Measurements from ENCODE around the gene TULP1.

The TULP1 gene

DNA sequence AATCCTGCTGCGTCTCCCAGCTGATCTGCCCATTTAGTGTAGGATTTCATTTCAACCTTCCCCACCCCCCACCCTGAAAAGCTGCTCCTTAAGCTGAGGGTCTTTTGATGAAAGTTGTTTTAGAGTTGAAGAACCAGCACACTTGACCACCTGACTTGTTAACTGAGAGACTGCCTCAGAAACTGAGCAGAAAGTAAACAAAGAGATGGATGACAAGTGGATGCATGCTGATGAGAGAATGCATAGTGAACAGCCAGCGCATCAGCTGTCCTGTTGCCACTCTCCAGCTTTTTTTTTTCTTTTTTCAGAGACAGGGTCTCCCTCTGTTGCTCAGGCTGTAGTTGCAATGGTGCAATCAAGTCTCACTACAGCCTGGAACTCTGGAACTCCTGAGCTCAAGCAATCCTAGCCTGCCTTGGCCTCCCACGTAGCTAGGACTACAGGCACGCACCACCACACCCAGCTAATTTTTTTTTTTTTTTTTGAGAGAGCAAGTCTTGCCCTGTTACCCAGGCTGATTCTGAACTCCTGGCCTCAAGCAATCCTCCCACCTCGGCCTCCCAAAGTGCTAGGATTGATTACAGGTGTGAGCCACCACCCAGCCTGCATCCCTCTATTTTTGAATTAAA, 35.0 kb downstream of the TULP1 start:
- Histone ChIP-seq H2AFZ (no peak overlapping the region), H3K27me3 (ENCODE audit: control insufficient read depth, insufficient read depth, low read length) (no peaks in the 10 kb centered on the region), H3K4me3 (ENCODE audit: low read depth, low read length) (no peak overlapping the region), H3K27ac (no peak overlapping the region), H3K4me1 (no peaks in the 10 kb centered on the region), H3K79me2 (no peaks in the 10 kb centered on the region), H3K9ac (no peak overlapping the region), H3K4me2 (ENCODE audit: low read length) (no peak overlapping the region), H3K9me3 (ENCODE audit: control insufficient read depth, low read length) (no peaks in the 10 kb centered on the region), H3K36me3 (ENCODE audit: control insufficient read depth, insufficient read depth, low read length) (no peaks in the 10 kb centered on the region)
- TF ChIP-seq, protein P1, sequence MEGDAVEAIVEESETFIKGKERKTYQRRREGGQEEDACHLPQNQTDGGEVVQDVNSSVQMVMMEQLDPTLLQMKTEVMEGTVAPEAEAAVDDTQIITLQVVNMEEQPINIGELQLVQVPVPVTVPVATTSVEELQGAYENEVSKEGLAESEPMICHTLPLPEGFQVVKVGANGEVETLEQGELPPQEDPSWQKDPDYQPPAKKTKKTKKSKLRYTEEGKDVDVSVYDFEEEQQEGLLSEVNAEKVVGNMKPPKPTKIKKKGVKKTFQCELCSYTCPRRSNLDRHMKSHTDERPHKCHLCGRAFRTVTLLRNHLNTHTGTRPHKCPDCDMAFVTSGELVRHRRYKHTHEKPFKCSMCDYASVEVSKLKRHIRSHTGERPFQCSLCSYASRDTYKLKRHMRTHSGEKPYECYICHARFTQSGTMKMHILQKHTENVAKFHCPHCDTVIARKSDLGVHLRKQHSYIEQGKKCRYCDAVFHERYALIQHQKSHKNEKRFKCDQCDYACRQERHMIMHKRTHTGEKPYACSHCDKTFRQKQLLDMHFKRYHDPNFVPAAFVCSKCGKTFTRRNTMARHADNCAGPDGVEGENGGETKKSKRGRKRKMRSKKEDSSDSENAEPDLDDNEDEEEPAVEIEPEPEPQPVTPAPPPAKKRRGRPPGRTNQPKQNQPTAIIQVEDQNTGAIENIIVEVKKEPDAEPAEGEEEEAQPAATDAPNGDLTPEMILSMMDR (IDR thresholded peaks at IDR 0.05), result no peak

DNA sequence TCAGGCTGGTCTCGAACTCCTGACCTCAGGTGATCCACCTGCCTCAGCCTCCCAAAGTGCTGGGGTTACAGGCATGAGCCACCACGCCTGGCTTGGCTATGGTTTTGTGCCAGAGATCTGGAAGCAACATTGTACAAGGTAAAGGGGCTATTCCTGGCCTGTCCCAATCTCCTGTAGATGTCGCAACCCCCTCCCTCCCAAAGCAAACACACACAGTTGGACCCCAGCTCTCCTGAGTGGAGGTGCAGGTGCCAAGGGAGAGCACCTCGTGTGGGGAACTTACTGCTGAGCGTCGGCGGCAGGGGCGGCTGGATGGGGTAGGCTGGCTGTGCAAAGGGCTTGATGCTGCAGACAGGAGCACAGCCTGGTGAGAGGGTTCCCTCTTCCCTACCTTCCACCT, 35.7 kb downstream of the TULP1 start:
- H3K27me3 ChIP-seq (ENCODE audit: control insufficient read depth, insufficient read depth, low read length), result no peaks in the 10 kb centered on the region
- no peaks in the 10 kb centered on the region for H3K4me1 ChIP-seq
- H3K9ac ChIP-seq, result no peak overlapping the region
- no peaks in the 10 kb centered on the region for H3K79me2 ChIP-seq
- no peak overlapping the region for H2AFZ ChIP-seq
- H3K4me3 ChIP-seq (ENCODE audit: low read depth, low read length), result no peak overlapping the region
- no peaks in the 10 kb centered on the region for H3K36me3 ChIP-seq (ENCODE audit: control insufficient read depth, insufficient read depth, low read length)
- H3K9me3 ChIP-seq (ENCODE audit: control insufficient read depth, low read length), result no peaks in the 10 kb centered on the region
- TF ChIP-seq, protein P1 (IDR thresholded peaks at IDR 0.05), result no peak
- no peak overlapping the region for H3K4me2 ChIP-seq (ENCODE audit: low read length)
- H3K27ac ChIP-seq, result no peak overlapping the region

DNA sequence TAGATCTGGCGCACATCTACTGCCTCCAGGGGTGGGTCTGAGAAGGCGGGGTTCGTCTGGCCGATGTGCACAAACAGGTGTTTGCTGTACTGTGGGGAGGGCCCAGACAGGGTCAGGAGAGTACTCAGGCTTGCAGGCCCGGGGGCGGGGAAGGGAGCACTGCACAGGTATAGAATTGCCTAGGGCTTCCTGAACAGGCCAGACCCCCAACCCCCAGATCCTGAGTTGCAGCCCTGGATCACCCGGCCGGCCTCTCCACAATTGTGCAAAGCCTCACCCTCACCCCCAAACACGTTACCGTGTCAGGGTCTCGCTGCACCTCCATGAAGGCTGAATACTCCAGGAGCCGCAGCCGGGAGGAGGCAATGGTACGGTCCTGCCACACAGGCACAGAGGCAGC, 36.7 kb downstream of the TULP1 start:
- Histone ChIP-seq H3K36me3 (ENCODE audit: control insufficient read depth, insufficient read depth, low read length) (no peaks in the 10 kb centered on the region), H3K4me2 (ENCODE audit: low read length) (no peak overlapping the region), H3K4me3 (ENCODE audit: low read depth, low read length) (no peak overlapping the region), H3K9ac (no peak overlapping the region), H2AFZ (no peak overlapping the region), H3K79me2 (no peaks in the 10 kb centered on the region), H3K27me3 (ENCODE audit: control insufficient read depth, insufficient read depth, low read length) (no peaks in the 10 kb centered on the region), H3K27ac (no peak overlapping the region), H3K9me3 (ENCODE audit: control insufficient read depth, low read length) (no peaks in the 10 kb centered on the region), H3K4me1 (no peaks in the 10 kb centered on the region)
- TF ChIP-seq, protein P1 (IDR thresholded peaks at IDR 0.05), result no peak

DNA sequence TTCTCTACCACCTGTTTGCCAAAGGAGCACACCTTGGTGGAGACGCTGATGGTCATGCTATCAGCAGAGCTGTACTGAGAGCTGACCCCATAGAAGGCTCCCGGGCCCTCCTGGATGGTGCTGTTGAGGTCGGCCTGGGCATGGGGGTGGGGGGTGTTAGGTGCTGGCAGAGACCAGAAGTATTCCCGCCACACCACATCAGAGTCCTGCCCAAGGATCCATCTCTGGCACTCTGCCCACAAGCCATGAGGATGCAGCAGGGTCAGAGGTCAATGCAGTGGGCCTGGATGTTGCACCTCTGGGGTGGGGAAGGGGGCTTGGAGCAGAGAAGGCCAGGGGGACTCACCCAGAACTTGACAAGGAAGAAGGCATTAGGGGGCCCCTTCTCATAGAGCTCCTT, 37.1 kb downstream of the TULP1 start:
- TF ChIP-seq, protein P1 (IDR thresholded peaks at IDR 0.05), result no peak
- Histone ChIP-seq H3K36me3 (ENCODE audit: control insufficient read depth, insufficient read depth, low read length) (no peaks in the 10 kb centered on the region), H3K27ac (no peak overlapping the region), H3K4me2 (ENCODE audit: low read length) (no peak overlapping the region), H3K9me3 (ENCODE audit: control insufficient read depth, low read length) (no peaks in the 10 kb centered on the region), H3K4me1 (no peaks in the 10 kb centered on the region), H3K4me3 (ENCODE audit: low read depth, low read length) (no peak overlapping the region), H2AFZ (no peak overlapping the region), H3K27me3 (ENCODE audit: control insufficient read depth, insufficient read depth, low read length) (no peaks in the 10 kb centered on the region), H3K9ac (no peak overlapping the region), H3K79me2 (no peaks in the 10 kb centered on the region)

DNA sequence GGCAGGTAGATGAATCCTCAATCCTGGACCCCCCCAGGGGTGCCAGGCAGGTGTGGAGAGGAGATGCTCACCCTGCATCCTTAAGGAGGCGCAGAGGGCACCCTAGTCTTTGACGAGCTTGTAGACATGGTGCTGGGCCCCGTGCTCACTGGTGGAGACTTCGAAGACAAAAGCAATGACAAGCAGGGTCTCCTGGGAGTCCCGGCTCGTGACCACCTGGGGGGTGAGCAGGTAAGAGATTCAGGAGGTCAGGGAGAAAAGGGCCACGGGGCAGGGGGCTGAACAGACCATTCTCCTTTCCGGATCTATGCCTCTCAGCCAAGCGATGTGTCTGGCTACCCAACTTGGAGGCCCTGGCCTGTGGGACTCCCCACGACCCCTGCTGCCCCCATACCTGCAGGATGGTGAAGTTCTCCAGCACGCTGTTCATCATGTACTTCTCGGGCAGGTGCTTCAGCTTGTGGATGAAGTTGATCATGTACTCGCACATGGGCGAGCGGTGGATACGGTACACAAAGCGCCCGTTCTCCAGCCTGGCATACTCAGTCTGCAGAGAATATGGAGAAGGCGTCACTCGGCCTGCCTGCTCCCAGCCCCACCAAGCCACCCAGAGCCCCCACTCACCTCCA, 37.6 kb downstream of the TULP1 start:
- Histone ChIP-seq H3K4me3 (ENCODE audit: low read depth, low read length) (no peak overlapping the region), H3K36me3 (ENCODE audit: control insufficient read depth, insufficient read depth, low read length) (no peaks in the 10 kb centered on the region)
- TF ChIP-seq, protein P1 (IDR thresholded peaks at IDR 0.05), result no peak

More for the DNA sequence above, 37.6 kb downstream of the TULP1 start:
- Histone ChIP-seq H2AFZ (no peak overlapping the region), H3K27ac (no peak overlapping the region), H3K79me2 (no peaks in the 10 kb centered on the region), H3K9me3 (ENCODE audit: control insufficient read depth, low read length) (no peaks in the 10 kb centered on the region), H3K27me3 (ENCODE audit: control insufficient read depth, insufficient read depth, low read length) (no peaks in the 10 kb centered on the region), H3K4me1 (no peaks in the 10 kb centered on the region), H3K4me2 (ENCODE audit: low read length) (no peak overlapping the region), H3K9ac (no peak overlapping the region)
